ENCODE measurements around the gene PCSK4.

GRCh38 chr19:1434577-1435060 is 55.5 kb downstream of the PCSK4 start:
- TF ChIP-seq EP300 (IDR thresholded peaks at IDR 0.05) (no peak), CTCF (IDR thresholded peaks at IDR 0.05) (no peak)

Measured in tibial nerve (tissue), 4 donors.